Testis (tissue), 2 donors: ENCODE data around the gene ARHGEF28.

Experiments used
- CTCF ChIP-seq, 3 experiments: fragments of 450-650 bp in 2 of 3; fragments of 200-600 bp in 1 of 3; sonication (generic) in 1 of 3; IDR thresholded peaks; one replicate each; pipeline ENCODE4 v1.5.1; 2016 to 2019; ENCODE audit warnings: antibody characterized with exemption in 3 of 3, mild to moderate bottlenecking in 2 of 3, moderate library complexity in 1 of 3
- POLR2A ChIP-seq: fragments of 450-650 bp; IDR thresholded peaks from one replicate; pipeline ENCODE4 v1.6.1; 2017; ENCODE audit warnings: antibody characterized with exemption, mild to moderate bottlenecking, moderate library complexity

- TF ChIP-seq CTCF (IDR thresholded peaks at IDR 0.05) (no peak), POLR2A (no peak)
Observed at GRCh38 chr5:73684691-73685090, 58.7 kb downstream of the ARHGEF28 start.
